Retinal pigment epithelial cell (primary cell): Measurements from ENCODE around the gene HOOK1.

Experiments
- DNase-seq: peaks from one replicate; pipeline ENCODE4 v3.0.0-alpha.2; 2010; ENCODE audit warnings: low read depth
- H3K4me3 ChIP-seq: 2 replicates; pipeline ENCODE4 v1.5.1; 2011; ENCODE audit warnings: mild to moderate bottlenecking, low read length, control low read depth, moderate library complexity
- CTCF ChIP-seq: conservative IDR thresholded peaks from 2 replicates; pipeline ENCODE4 v1.5.1; 2011; ENCODE audit warnings: low read depth, low read length, control low read depth, inconsistent platforms

HOOK1 gene

GRCh38 chr1:59804301-59804700, 10.4 kb upstream of the HOOK1 start:
- TF ChIP-seq CTCF = no peak

GRCh38 chr1:59805554-59805953, 9.2 kb upstream of the HOOK1 start:
- H3K4me3 ChIP-seq = no peak overlapping the region
- no peak for DNase-seq
- TF ChIP-seq CTCF = no peak

More at GRCh38 chr1:59804301-59804700, 10.4 kb upstream of the HOOK1 start:
- H3K4me3 ChIP-seq = no peak overlapping the region
- DNase-seq = peak; percentile 68

- DNase-seq = peak; percentile 98
- peak overlapping the region; percentile 76 for H3K4me3 ChIP-seq
- no peak for TF ChIP-seq CTCF
These were observed 409 bp upstream of the HOOK1 start for GRCh38 chr1:59814180-59814900.

GRCh38 chr1:59815892-59816291, 1.1 kb downstream of the HOOK1 start:
- no peak for DNase-seq
- TF ChIP-seq CTCF = no peak
- H3K4me3 ChIP-seq = peak overlapping the region; percentile 76

GRCh38 chr1:59816318-59816878, 1.6 kb downstream of the HOOK1 start:
- no peak for DNase-seq
- TF ChIP-seq CTCF = no peak
- H3K4me3 ChIP-seq = peak overlapping the region; percentile 76

- no peak for DNase-seq
- no peak overlapping the region for H3K4me3 ChIP-seq
- TF ChIP-seq CTCF = no peak
These were observed 5.1 kb downstream of the HOOK1 start for GRCh38 chr1:59819566-59820438.
